ENCODE data around the gene TNNC1. TPM values are rescaled to one million over a fixed set of nuclear protein-coding genes. Genes with fewer than 3 reads are reported as not detected.

The TNNC1 gene
- polyA plus RNA-seq, 3 donors = not detected

DNA sequence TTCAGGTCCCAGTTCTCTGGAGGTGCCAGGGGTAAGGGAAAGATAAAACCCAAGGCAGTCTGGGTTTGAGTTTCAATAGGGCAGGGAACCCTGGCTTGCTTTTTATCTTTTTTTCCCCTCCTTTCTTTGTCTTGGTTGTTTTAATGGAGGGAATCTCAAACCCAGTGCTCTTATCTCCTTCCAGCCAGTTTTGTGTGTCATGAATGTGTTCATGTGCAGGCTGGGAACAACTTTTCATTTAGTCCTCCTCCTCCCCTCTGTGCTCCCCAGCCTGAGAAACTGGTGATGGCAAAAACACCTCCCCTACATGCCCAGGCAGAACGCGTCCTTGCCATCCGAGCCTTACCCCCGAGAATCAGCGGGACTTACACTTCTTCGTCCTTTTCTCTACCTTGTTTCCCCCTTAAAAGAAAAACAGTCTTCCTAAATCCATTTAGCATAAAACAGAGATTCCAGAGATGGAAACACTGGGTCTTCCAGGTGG, 19.8 kb downstream of the TNNC1 start:
- peaks cover 41% of the 10 kb centered on the region for H3K4me1 Mint-ChIP-seq
- H3K9ac ChIP-seq (ENCODE audit: insufficient read depth, low read length, poor library complexity, severe bottlenecking) = no peak overlapping the region
- TF ChIP-seq, protein P1, sequence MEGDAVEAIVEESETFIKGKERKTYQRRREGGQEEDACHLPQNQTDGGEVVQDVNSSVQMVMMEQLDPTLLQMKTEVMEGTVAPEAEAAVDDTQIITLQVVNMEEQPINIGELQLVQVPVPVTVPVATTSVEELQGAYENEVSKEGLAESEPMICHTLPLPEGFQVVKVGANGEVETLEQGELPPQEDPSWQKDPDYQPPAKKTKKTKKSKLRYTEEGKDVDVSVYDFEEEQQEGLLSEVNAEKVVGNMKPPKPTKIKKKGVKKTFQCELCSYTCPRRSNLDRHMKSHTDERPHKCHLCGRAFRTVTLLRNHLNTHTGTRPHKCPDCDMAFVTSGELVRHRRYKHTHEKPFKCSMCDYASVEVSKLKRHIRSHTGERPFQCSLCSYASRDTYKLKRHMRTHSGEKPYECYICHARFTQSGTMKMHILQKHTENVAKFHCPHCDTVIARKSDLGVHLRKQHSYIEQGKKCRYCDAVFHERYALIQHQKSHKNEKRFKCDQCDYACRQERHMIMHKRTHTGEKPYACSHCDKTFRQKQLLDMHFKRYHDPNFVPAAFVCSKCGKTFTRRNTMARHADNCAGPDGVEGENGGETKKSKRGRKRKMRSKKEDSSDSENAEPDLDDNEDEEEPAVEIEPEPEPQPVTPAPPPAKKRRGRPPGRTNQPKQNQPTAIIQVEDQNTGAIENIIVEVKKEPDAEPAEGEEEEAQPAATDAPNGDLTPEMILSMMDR (IDR thresholded peaks at IDR 0.05) = no peak
- WGBS (ENCODE audit: insufficient coverage) = 97% methylated on average over 6 of the region's 6 CpGs
- no peaks in the 10 kb centered on the region for H3K36me3 Mint-ChIP-seq
- no peak for DNase-seq
- peaks cover 2 to 9% (median 6%) of the 10 kb centered on the region in 3 donors for H3K27me3 Mint-ChIP-seq (ENCODE audit: low read depth in 3 of 3)
- no peak overlapping the region for H2AFZ ChIP-seq (ENCODE audit: insufficient read depth, low read depth, low read length, poor library complexity, severe bottlenecking)
- no peaks in the 10 kb centered on the region for H3K9me3 ChIP-seq (replicated peaks in 1 of 2; ENCODE audit: control insufficient read depth in 1 of 2, insufficient read depth in 1 of 2, low read length in 2 of 2)
- no peaks in the 10 kb centered on the region for H3K27me3 ChIP-seq (ENCODE audit: control insufficient read depth in 2 of 2, insufficient read depth in 2 of 2, low read length in 2 of 2)
- H3K36me3 ChIP-seq (replicated peaks in 1 of 2; ENCODE audit: control insufficient read depth in 1 of 2, insufficient read depth in 2 of 2, low read length in 2 of 2) = no peaks in the 10 kb centered on the region
- no peaks in the 10 kb centered on the region for H3K79me2 ChIP-seq (ENCODE audit: insufficient read depth, low read length)
- H4K20me1 ChIP-seq (ENCODE audit: insufficient read depth, low read length) = no peaks in the 10 kb centered on the region
- H3K4me3 ChIP-seq (replicated peaks in 1 of 3; ENCODE audit: low read depth in 2 of 3, low read length in 3 of 3) = no peak overlapping the region
- H3K4me3 Mint-ChIP-seq = peak overlapping the region in 1 of 2 donors; percentile 26
- H3K9me3 Mint-ChIP-seq = peaks cover 0 to 3% (median 0%) of the 10 kb centered on the region in 7 donors
- no peak overlapping the region for H3K27ac ChIP-seq (ENCODE audit: low read depth in 1 of 2, low read length in 2 of 2)
- intact Hi-C loops (cut with micrococcal nuclease) = no loop called here
- no peak overlapping the region for H3K4me2 ChIP-seq (replicated peaks; ENCODE audit: extremely low read depth, low read length, poor library complexity, severe bottlenecking)
- H3K27ac Mint-ChIP-seq = no peak overlapping the region
- peaks cover 36 to 39% of the 10 kb centered on the region in 2 donors for H3K4me1 ChIP-seq (ENCODE audit: control insufficient read depth in 1 of 2, insufficient read depth in 2 of 2, low read length in 2 of 2)

DNA sequence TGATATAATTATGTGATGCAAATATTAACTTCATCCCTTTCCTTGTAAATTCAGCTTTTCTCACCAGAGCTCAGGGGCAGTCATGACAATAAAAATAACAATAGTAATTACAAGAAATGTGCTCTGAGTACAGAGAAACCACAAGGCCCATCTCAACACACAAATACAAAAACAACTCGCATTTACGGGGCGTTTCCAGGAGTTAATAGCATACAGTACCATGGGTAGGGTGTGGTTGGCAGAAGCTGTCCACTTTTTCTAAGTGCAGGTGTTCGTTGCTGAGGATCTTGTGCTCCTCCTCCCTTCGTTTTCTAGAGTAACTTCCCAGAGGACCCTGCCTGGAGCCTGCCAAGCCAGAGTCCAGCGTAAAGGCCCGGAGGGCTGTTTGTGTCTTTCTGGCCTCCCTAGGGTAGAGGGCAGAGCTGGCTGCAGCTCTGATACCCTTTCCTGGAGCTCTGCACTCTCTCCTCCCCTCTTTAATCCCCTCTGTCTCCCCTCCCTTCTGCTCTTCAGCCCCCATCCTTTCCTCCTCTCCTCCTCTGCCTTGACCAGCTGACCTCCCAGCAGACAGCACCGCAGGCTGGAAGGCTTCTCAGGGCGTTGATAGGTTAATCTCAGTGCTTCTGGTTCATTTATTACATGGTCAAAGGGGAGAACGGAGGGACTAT, 20.4 kb downstream of the TNNC1 start:
- peaks cover 0 to 3% (median 0%) of the 10 kb centered on the region in 7 donors for H3K9me3 Mint-ChIP-seq
- H2AFZ ChIP-seq (ENCODE audit: insufficient read depth, low read depth, low read length, poor library complexity, severe bottlenecking) = no peak overlapping the region

More for the DNA sequence above, 20.4 kb downstream of the TNNC1 start:
- Mint-ChIP-seq H3K36me3 (no peaks in the 10 kb centered on the region), H3K27ac (peak overlapping the region in 1 of 7 donors; percentile 26), H3K27me3 (ENCODE audit: low read depth in 3 of 3) (peaks cover 2 to 10% (median 6%) of the 10 kb centered on the region in 3 donors), H3K4me3 (no peak overlapping the region), H3K4me1 (peaks cover 45% of the 10 kb centered on the region)
- intact Hi-C loops (cut with micrococcal nuclease) = no loop called here
- Histone ChIP-seq H3K36me3 (replicated peaks in 1 of 2; ENCODE audit: control insufficient read depth in 1 of 2, insufficient read depth in 2 of 2, low read length in 2 of 2) (no peaks in the 10 kb centered on the region), H3K4me1 (ENCODE audit: control insufficient read depth in 1 of 2, insufficient read depth in 2 of 2, low read length in 2 of 2) (peaks cover 36 to 43% of the 10 kb centered on the region in 2 donors), H3K4me3 (replicated peaks in 1 of 3; ENCODE audit: low read depth in 2 of 3, low read length in 3 of 3) (no peak overlapping the region), H3K27ac (ENCODE audit: low read depth in 1 of 2, low read length in 2 of 2) (no peak overlapping the region), H3K27me3 (ENCODE audit: control insufficient read depth in 2 of 2, insufficient read depth in 2 of 2, low read length in 2 of 2) (no peaks in the 10 kb centered on the region), H3K4me2 (replicated peaks; ENCODE audit: extremely low read depth, low read length, poor library complexity, severe bottlenecking) (no peak overlapping the region), H3K9ac (ENCODE audit: insufficient read depth, low read length, poor library complexity, severe bottlenecking) (no peak overlapping the region), H4K20me1 (ENCODE audit: insufficient read depth, low read length) (no peaks in the 10 kb centered on the region), H3K9me3 (replicated peaks in 1 of 2; ENCODE audit: control insufficient read depth in 1 of 2, insufficient read depth in 1 of 2, low read length in 2 of 2) (no peaks in the 10 kb centered on the region), H3K79me2 (ENCODE audit: insufficient read depth, low read length) (no peaks in the 10 kb centered on the region)
- 100% methylated on average over 5 of the region's 10 CpGs for WGBS (ENCODE audit: insufficient coverage)
- TF ChIP-seq, protein P1 (IDR thresholded peaks at IDR 0.05) = no peak
- no peak for DNase-seq
